ENCODE results near the gene DBH. TPM values are rescaled to one million over a fixed set of nuclear protein-coding genes. Genes with fewer than 3 reads are reported as not detected.

DBH gene
- total and polyA plus RNA-seq, 8 donors = 0.08 to 0.09 TPM; not detected in 6

DNA sequence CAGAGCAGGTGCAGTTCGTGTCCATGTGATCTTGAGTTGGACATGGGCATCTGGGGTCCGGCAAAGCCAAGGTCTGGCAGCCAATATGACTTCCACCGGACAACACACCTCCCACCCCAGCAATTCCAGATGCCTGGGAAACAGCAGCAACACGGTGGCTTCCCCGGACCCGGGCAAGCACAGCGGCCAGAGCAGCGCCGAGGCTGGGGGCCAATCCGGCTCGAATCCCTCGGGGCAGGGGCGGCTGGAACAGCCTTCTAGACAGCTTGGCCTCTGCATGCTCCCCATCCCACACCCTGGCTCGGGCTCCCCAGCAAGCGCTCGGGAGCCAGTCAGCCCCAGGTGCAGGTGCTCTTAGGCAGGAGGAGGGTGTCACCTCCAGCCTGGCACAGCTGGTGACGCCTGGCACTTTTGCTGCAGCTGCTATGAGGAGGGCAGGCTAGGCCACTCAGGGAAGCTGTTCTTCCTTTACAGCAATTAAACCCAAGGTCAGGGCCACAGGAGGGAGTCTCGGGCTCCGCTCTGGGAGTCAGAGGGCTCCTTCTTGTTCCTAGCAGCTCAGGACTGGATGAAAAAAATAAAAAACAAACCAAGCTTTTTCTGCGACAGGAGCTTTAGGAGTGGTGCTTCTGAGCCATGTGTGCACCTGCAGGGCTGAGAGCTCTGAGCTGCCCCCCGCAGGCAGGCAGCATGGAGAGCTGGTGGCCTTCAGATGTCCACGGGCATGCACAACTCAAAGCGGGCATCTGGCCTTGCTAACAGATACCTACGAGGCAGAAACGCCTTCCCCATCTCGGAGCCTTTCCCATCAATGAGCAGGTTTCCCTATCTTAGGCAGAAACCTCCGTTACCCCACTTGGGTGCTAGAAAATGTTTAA, 28.2 kb downstream of the DBH start:
- Histone ChIP-seq H3K27ac (no peak overlapping the region), H3K9me3 (no peaks in the 10 kb centered on the region), H3K4me3 (no peak overlapping the region), H3K36me3 (no peaks in the 10 kb centered on the region), H3K4me1 (peaks cover under 1 to 3% (median under 1%) of the 10 kb centered on the region in 3 donors), H3K27me3 (no peaks in the 10 kb centered on the region)
- ATAC-seq (no peak), FAIRE-seq (no peak), DNase-seq (peak in 1 of 6 donors; percentile 54)
- WGBS, 2 donors = 70 to 86% methylated on average over 27 of the region's 27 CpGs
- TF ChIP-seq CTCF (IDR thresholded peaks at IDR 0.05) = no peak
- intact Hi-C loops (cut with DNase I) = no loop called here

DNA sequence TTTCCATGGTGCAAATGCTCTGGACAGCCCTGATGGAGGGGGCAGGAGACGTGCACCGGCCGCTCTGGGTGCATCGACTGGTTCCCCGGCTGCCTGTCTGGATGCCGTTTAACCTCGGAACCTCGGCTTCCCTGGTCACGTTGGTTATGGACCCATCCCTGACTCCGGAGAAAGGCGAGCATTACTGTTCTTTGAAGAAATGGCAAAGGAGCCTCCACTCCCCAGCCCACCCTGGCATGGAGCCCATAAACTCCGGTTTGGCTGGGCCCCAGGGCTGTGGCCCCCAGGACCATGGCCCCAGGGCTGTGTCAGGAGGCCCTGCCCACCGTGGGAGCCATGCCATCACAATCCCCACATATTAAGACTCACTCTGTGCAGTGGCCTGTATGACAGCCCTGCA, 28.9 kb downstream of the DBH start:
- Histone ChIP-seq H3K36me3 (no peaks in the 10 kb centered on the region), H3K4me3 (no peak overlapping the region), H3K9me3 (no peaks in the 10 kb centered on the region), H3K4me1 (no peaks in the 10 kb centered on the region), H3K27ac (no peak overlapping the region), H3K27me3 (no peaks in the 10 kb centered on the region)
- no peak for TF ChIP-seq CTCF (IDR thresholded peaks at IDR 0.05)
- FAIRE-seq (no peak), DNase-seq (peak in 1 of 6 donors; percentile 54), ATAC-seq (no peak)
- 85 to 93% methylated on average over 13 of the region's 13 CpGs for WGBS, 2 donors
- intact Hi-C loops (cut with DNase I) = no loop called here

- Histone ChIP-seq H3K4me3 (no peak overlapping the region), H3K27ac (no peak overlapping the region), H3K36me3 (peaks cover 0 to 3% (median 0%) of the 10 kb centered on the region in 3 donors), H3K9me3 (no peaks in the 10 kb centered on the region), H3K27me3 (no peaks in the 10 kb centered on the region), H3K4me1 (no peaks in the 10 kb centered on the region)
- ATAC-seq = no peak
- intact Hi-C loops (cut with DNase I) = no loop called here
- no peak for FAIRE-seq
- TF ChIP-seq CTCF (IDR thresholded peaks at IDR 0.05) = no peak
- WGBS, 2 donors = 80 to 90% methylated on average over 12 of the region's 12 CpGs
- DNase-seq = peak in 1 of 6 donors; percentile 61
Observed at GRCh38 chr9:133665535-133665934, 29.4 kb downstream of the DBH start.

- 76 to 82% methylated on average over 9 of the region's 9 CpGs for WGBS, 2 donors
- Histone ChIP-seq H3K9me3 (no peaks in the 10 kb centered on the region), H3K27ac (no peak overlapping the region), H3K4me3 (no peak overlapping the region), H3K36me3 (peaks cover 0 to 3% (median 0%) of the 10 kb centered on the region in 3 donors), H3K4me1 (no peaks in the 10 kb centered on the region), H3K27me3 (no peaks in the 10 kb centered on the region)
- intact Hi-C loops (cut with DNase I) = no loop called here
- ATAC-seq (no peak), DNase-seq (no peak), FAIRE-seq (no peak)
- TF ChIP-seq CTCF (IDR thresholded peaks at IDR 0.05) = no peak
Observed at GRCh38 chr9:133666387-133666786, 30.2 kb downstream of the DBH start.

DNA sequence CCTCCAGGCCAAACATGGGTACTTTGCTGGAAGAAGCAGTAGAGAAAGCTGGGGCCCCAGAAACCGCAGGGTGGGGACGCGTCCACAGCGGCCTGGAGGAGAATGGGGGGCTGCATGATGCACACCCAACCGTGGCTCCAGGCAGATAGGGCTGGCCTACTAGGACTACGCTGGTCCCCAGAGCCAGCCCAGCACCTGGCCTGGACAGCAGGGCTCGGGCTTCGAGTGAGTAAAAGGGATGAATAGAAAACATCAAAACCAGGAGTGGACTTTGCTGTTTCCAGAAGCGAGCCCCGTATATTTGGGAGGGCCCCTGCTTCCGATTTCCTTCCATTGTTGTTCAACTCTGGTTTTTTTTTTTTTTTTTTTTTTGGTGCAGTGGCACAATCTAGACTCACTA, 30.7 kb downstream of the DBH start:
- no peaks in the 10 kb centered on the region for H3K4me1 ChIP-seq
- no peak for FAIRE-seq
- WGBS, 2 donors = 85 to 86% methylated on average over 11 of the region's 11 CpGs

More for the DNA sequence above, 30.7 kb downstream of the DBH start:
- no peak for ATAC-seq
- peak in 1 of 6 donors; percentile 37 for DNase-seq
- H3K4me3 ChIP-seq = no peak overlapping the region
- no peak overlapping the region for H3K27ac ChIP-seq
- no peaks in the 10 kb centered on the region for H3K27me3 ChIP-seq
- TF ChIP-seq CTCF (IDR thresholded peaks at IDR 0.05) = no peak
- peaks cover 0 to 3% (median 0%) of the 10 kb centered on the region in 3 donors for H3K36me3 ChIP-seq
- no peaks in the 10 kb centered on the region for H3K9me3 ChIP-seq
- intact Hi-C loops (cut with DNase I) = no loop called here
